Measurements from ENCODE around the gene TBC1D10B. TPM values are rescaled to one million over a fixed set of nuclear protein-coding genes. Genes with fewer than 3 reads are reported as not detected.

Gene TBC1D10B
- total and polyA plus RNA-seq, 2 donors (not counting 1 experiment from before 2014, with no cell fraction given) = 23.5 to 58.0 TPM

GRCh38 chr16:30374538-30374937, 4.2 kb upstream of the TBC1D10B start, which contains the start of gene MYL11:
MYL11 (plus strand) TSS chr16:30374802; CDS start chr16:30374858, 56 bp downstream.
- no peak within 1 kb of the TSS for H3K4me2 ChIP-seq (replicated peaks; ENCODE audit: low read depth, low read length, poor library complexity, severe bottlenecking)
- H3K4me1 ChIP-seq (ENCODE audit: control insufficient read depth in 2 of 2, insufficient read depth in 2 of 2, low read length in 2 of 2) = peaks cover 17 to 37% of the 10 kb centered on the region in 2 donors
- H3K27me3 ChIP-seq (replicated peaks in 1 of 4; ENCODE audit: control extremely low read depth in 1 of 4, control insufficient read depth in 3 of 4, insufficient read depth in 4 of 4, low read length in 3 of 4) = no peaks in the 10 kb centered on the region
- peaks cover 18% of the 10 kb centered on the region for H3K79me2 ChIP-seq (ENCODE audit: control insufficient read depth, insufficient read depth, low read length)
- no peak within 1 kb of the TSS for H3K9ac ChIP-seq (ENCODE audit: low read length)
- WGBS (ENCODE audit: insufficient coverage) = 100% methylated on average over 2 of the region's 6 CpGs
- DNase-seq (peak; percentile 9), ATAC-seq (ENCODE audit: low read depth) (no peak)
- Mint-ChIP-seq H3K4me1 (peaks cover 40% of the 10 kb centered on the region), H3K4me3 (no peak within 1 kb of the TSS), H3K27me3 (no peaks in the 10 kb centered on the region), H3K9me3 (ENCODE audit: insufficient read depth) (no peaks in the 10 kb centered on the region), H3K27ac (peak within 1 kb of the TSS; percentile 65)
- ChIA-PET CTCF (interaction anchor here (1.0 kb wide), 1 partner anchor 35 kb away, joined by 3 read pairs; no protein-coding TSS in a partner anchor), POLR2A (no interaction called here)
- no peaks in the 10 kb centered on the region for H3K36me3 ChIP-seq (replicated peaks in 1 of 2; ENCODE audit: control extremely low read depth in 1 of 2, control insufficient read depth in 1 of 2, extremely low read depth in 1 of 2, insufficient read depth in 2 of 2, low read length in 1 of 2)
- no peak within 1 kb of the TSS for H3K27ac ChIP-seq (ENCODE audit: low read length in 2 of 2)
- peaks cover 0 to 2% (median 0%) of the 10 kb centered on the region in 3 donors for H3K9me3 ChIP-seq (ENCODE audit: control extremely low read depth in 1 of 3, control insufficient read depth in 2 of 3, insufficient read depth in 1 of 3, low read length in 2 of 3)
- peaks cover 3% of the 10 kb centered on the region for H4K20me1 ChIP-seq (ENCODE audit: control insufficient read depth, insufficient read depth, low read length, poor library complexity, severe bottlenecking)
- H2AFZ ChIP-seq (ENCODE audit: insufficient read depth, low read depth, low read length, poor library complexity, severe bottlenecking) = no peak within 1 kb of the TSS
- TF ChIP-seq CTCF (IDR thresholded peaks at IDR 0.05) = no peak
- no peak for TF ChIP-seq EZH2 (IDR thresholded peaks at IDR 0.05; ENCODE audit: borderline replicate concordance, insufficient read depth, low read depth, low read length, poor library complexity, severe bottlenecking)
- intact Hi-C loops (cut with micrococcal nuclease) = loop anchor here (10.0 kb wide), 3 partner anchors 280 to 1450 kb away; partner anchors contain the start of genes ALDOA, RABEP2, TBX6 and YPEL3
- H3K4me3 ChIP-seq (ENCODE audit: control extremely low read depth in 1 of 5, extremely low read depth in 1 of 5, insufficient read depth in 1 of 5, low read depth in 2 of 5, low read length in 4 of 5) = no peak within 1 kb of the TSS

- Mint-ChIP-seq H3K4me1 (peaks cover 43% of the 10 kb centered on the region), H3K9me3 (ENCODE audit: insufficient read depth) (no peaks in the 10 kb centered on the region), H3K27me3 (no peaks in the 10 kb centered on the region), H3K4me3 (peak overlapping the region; percentile 86), H3K27ac (peak overlapping the region; percentile 56)
- H3K27me3 ChIP-seq (replicated peaks in 1 of 4; ENCODE audit: control extremely low read depth in 1 of 4, control insufficient read depth in 3 of 4, insufficient read depth in 4 of 4, low read length in 3 of 4) = no peaks in the 10 kb centered on the region
- CTCF ChIA-PET = interaction anchor here (4.0 kb wide), 1 partner anchor 36 kb away, joined by 37 read pairs; the partner anchor contains the start of gene ZNF771
- POLR2A ChIA-PET = no interaction called here
- DNase-seq = peak; percentile 13
- H3K27ac ChIP-seq (ENCODE audit: low read length in 2 of 2) = no peak overlapping the region
- intact Hi-C loops (cut with micrococcal nuclease) = loop anchor here (10.0 kb wide), 3 partner anchors 278 to 1448 kb away; partner anchors contain the start of genes ALDOA, RABEP2, TBX6 and YPEL3
- no peak overlapping the region for H3K4me3 ChIP-seq (ENCODE audit: control extremely low read depth in 1 of 5, extremely low read depth in 1 of 5, insufficient read depth in 1 of 5, low read depth in 2 of 5, low read length in 4 of 5)
- peaks cover 21% of the 10 kb centered on the region for H4K20me1 ChIP-seq (ENCODE audit: control insufficient read depth, insufficient read depth, low read length, poor library complexity, severe bottlenecking)
- peaks cover 0 to 2% (median 0%) of the 10 kb centered on the region in 3 donors for H3K9me3 ChIP-seq (ENCODE audit: control extremely low read depth in 1 of 3, control insufficient read depth in 2 of 3, insufficient read depth in 1 of 3, low read length in 2 of 3)
- TF ChIP-seq EZH2 (IDR thresholded peaks at IDR 0.05; ENCODE audit: borderline replicate concordance, insufficient read depth, low read depth, low read length, poor library complexity, severe bottlenecking) (no peak), CTCF (IDR thresholded peaks at IDR 0.05) (no peak)
- no peak overlapping the region for H2AFZ ChIP-seq (ENCODE audit: insufficient read depth, low read depth, low read length, poor library complexity, severe bottlenecking)
- no peak for ATAC-seq (ENCODE audit: low read depth)
- no peaks in the 10 kb centered on the region for H3K36me3 ChIP-seq (replicated peaks in 1 of 2; ENCODE audit: control extremely low read depth in 1 of 2, control insufficient read depth in 1 of 2, extremely low read depth in 1 of 2, insufficient read depth in 2 of 2, low read length in 1 of 2)
- H3K79me2 ChIP-seq (ENCODE audit: control insufficient read depth, insufficient read depth, low read length) = peaks cover 32% of the 10 kb centered on the region
- whole genome bisulfite sequencing (ENCODE audit: insufficient coverage) = 94% methylated on average over 4 of the region's 5 CpGs
- H3K4me1 ChIP-seq (ENCODE audit: control insufficient read depth in 2 of 2, insufficient read depth in 2 of 2, low read length in 2 of 2) = peaks cover 23 to 42% of the 10 kb centered on the region in 2 donors
- no peak overlapping the region for H3K4me2 ChIP-seq (replicated peaks; ENCODE audit: low read depth, low read length, poor library complexity, severe bottlenecking)
- no peak overlapping the region for H3K9ac ChIP-seq (ENCODE audit: low read length)
Observed at GRCh38 chr16:30372725-30373124, 2.4 kb upstream of the TBC1D10B start.
